Measurements from ENCODE around the gene PMPCA.

Gene PMPCA

DNA sequence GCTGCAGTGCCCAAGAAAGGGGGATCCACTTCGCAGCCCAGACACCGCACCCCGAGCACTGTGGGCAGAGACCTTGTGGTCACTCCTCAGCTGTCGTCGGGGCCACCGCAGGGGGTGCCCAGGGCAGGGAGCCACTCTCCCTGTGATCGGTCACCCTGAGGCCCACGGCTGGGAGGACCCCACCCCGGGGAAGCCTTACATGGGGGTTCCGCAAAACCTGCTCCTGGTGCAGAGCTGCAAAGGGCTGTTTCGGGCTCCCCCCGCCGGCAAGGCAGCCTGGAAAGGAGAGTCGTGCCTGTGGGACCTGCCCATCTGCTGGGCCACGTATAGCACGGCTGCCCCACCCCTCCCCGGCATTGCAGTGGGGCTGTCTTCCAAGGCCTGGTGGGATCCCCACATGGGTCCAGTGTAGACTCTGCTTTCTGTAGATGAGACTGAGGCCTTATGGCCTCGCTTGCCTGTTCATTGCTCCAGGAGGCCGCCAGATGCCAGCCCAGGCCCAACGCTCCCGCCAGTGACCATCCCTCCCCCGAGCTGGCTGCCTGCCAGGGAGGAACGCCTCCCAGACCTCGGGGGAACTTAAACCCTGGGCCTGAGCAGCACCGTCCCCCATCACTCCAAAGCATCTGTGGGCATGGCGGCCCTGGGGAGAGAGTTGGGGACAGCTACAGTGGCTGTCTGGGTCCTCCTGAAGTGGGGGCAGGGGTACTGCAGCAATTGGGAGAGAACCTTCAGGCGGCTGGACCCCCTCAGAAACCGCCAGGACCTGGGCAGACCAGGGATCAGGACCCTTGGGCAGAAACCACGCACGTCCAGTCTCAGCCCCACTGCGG lies 45.3 kb upstream of the PMPCA start:
- no peak overlapping the region for H3K4me2 ChIP-seq (ENCODE audit: low read length)
- H3K9me3 ChIP-seq (ENCODE audit: low read length) = no peaks in the 10 kb centered on the region
- TF ChIP-seq, protein P1, sequence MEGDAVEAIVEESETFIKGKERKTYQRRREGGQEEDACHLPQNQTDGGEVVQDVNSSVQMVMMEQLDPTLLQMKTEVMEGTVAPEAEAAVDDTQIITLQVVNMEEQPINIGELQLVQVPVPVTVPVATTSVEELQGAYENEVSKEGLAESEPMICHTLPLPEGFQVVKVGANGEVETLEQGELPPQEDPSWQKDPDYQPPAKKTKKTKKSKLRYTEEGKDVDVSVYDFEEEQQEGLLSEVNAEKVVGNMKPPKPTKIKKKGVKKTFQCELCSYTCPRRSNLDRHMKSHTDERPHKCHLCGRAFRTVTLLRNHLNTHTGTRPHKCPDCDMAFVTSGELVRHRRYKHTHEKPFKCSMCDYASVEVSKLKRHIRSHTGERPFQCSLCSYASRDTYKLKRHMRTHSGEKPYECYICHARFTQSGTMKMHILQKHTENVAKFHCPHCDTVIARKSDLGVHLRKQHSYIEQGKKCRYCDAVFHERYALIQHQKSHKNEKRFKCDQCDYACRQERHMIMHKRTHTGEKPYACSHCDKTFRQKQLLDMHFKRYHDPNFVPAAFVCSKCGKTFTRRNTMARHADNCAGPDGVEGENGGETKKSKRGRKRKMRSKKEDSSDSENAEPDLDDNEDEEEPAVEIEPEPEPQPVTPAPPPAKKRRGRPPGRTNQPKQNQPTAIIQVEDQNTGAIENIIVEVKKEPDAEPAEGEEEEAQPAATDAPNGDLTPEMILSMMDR (IDR thresholded peaks at IDR 0.05; ENCODE audit: low read length) = no peak
- TF ChIP-seq EZH2 (IDR thresholded peaks at IDR 0.05; ENCODE audit: borderline replicate concordance, low read length) = no peak
- no peaks in the 10 kb centered on the region for H3F3A ChIP-seq (ENCODE audit: insufficient read depth, low read length)
- H3K27me3 ChIP-seq (ENCODE audit: insufficient read depth, low read length) = peaks cover 1% of the 10 kb centered on the region; the same call in 1 of the 2 replicates
- no peaks in the 10 kb centered on the region; the same call in 1 of the 2 replicates for H3K36me3 ChIP-seq (ENCODE audit: insufficient read depth, low read length)
- no peaks in the 10 kb centered on the region for H3K9me2 ChIP-seq (ENCODE audit: low read depth, low read length)
- H3K4me3 ChIP-seq (ENCODE audit: low read depth, low read length, poor library complexity, severe bottlenecking) = no peak overlapping the region
- no peak overlapping the region for H3K27ac ChIP-seq (ENCODE audit: low read depth, low read length, poor library complexity, severe bottlenecking)
- H4K20me1 ChIP-seq (ENCODE audit: insufficient read depth, low read length) = no peaks in the 10 kb centered on the region
- H3K4me1 ChIP-seq (ENCODE audit: insufficient read depth, low read length, severe bottlenecking) = peaks cover 11% of the 10 kb centered on the region
- no peak overlapping the region for H2AFZ ChIP-seq (ENCODE audit: low read length)
- H3K79me2 ChIP-seq (ENCODE audit: insufficient read depth, low read length) = no peaks in the 10 kb centered on the region
- no peak overlapping the region for H3K9ac ChIP-seq (ENCODE audit: low read length)

DNA sequence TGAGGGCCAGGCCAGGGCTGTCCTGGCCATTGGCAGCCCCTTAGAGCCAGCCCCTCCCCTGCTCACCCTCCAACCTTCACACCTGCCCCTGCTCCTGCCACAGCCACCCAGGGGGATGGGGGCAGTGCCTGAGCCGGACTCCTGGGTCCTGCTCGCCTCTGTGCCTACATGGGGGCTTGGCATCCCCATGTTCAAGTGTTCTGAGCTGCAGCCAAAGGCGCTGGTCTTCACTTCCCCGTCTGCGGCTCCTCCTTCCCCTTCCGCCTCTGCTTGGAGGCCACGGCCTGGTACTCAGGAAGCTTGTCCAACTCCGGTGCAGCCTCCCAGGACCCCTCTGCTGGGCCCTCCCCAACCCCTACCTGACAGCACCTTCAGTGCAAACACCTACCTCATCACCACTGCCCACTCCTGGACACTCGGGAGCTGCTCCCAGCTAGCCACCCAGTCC lies 44.7 kb upstream of the PMPCA start:
- Histone ChIP-seq H3K9me2 (ENCODE audit: low read depth, low read length) (no peaks in the 10 kb centered on the region), H3K4me1 (ENCODE audit: insufficient read depth, low read length, severe bottlenecking) (peaks cover 11% of the 10 kb centered on the region), H3K27me3 (ENCODE audit: insufficient read depth, low read length) (peaks cover 8% of the 10 kb centered on the region; the same call in 1 of the 2 replicates), H4K20me1 (ENCODE audit: insufficient read depth, low read length) (no peaks in the 10 kb centered on the region), H2AFZ (ENCODE audit: low read length) (no peak overlapping the region), H3F3A (ENCODE audit: insufficient read depth, low read length) (no peaks in the 10 kb centered on the region), H3K36me3 (ENCODE audit: insufficient read depth, low read length) (no peaks in the 10 kb centered on the region; the same call in 1 of the 2 replicates), H3K4me2 (ENCODE audit: low read length) (no peak overlapping the region), H3K9me3 (ENCODE audit: low read length) (no peaks in the 10 kb centered on the region), H3K27ac (ENCODE audit: low read depth, low read length, poor library complexity, severe bottlenecking) (no peak overlapping the region), H3K79me2 (ENCODE audit: insufficient read depth, low read length) (no peaks in the 10 kb centered on the region), H3K9ac (ENCODE audit: low read length) (no peak overlapping the region), H3K4me3 (ENCODE audit: low read depth, low read length, poor library complexity, severe bottlenecking) (no peak overlapping the region)
- TF ChIP-seq, protein P1 (IDR thresholded peaks at IDR 0.05; ENCODE audit: low read length) = no peak
- no peak for TF ChIP-seq EZH2 (IDR thresholded peaks at IDR 0.05; ENCODE audit: borderline replicate concordance, low read length)

DNA sequence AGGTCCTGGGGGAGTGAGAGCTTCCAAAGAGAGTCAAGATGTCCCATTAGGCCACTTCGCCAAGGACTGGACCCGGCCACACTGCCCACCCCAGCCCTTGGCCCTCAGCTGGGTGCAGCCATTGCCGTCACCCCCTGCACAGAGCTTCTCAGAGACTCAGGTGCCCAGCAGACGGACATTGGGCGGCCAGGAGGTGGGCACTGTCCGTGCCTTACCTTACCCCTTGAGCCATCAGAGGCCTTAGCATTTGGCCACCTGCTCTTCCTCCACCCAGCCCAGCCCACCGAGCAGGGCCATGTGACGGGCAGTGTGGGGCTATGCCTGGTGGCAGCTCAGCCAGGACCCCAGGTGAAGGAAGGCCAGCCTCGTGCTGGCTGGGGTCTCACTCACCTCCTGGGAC lies 43.6 kb upstream of the PMPCA start:
- TF ChIP-seq, protein P1 (IDR thresholded peaks at IDR 0.05; ENCODE audit: low read length) = no peak
- TF ChIP-seq EZH2 (IDR thresholded peaks at IDR 0.05; ENCODE audit: borderline replicate concordance, low read length) = no peak
- Histone ChIP-seq H2AFZ (ENCODE audit: low read length) (no peak overlapping the region), H3K79me2 (ENCODE audit: insufficient read depth, low read length) (no peaks in the 10 kb centered on the region), H3K4me3 (ENCODE audit: low read depth, low read length, poor library complexity, severe bottlenecking) (no peak overlapping the region), H3K4me1 (ENCODE audit: insufficient read depth, low read length, severe bottlenecking) (peaks cover 11% of the 10 kb centered on the region), H3K27me3 (ENCODE audit: insufficient read depth, low read length) (peaks cover 10% of the 10 kb centered on the region; the same call in 1 of the 2 replicates), H3F3A (ENCODE audit: insufficient read depth, low read length) (no peaks in the 10 kb centered on the region), H3K36me3 (ENCODE audit: insufficient read depth, low read length) (no peaks in the 10 kb centered on the region; the same call in 1 of the 2 replicates), H3K9ac (ENCODE audit: low read length) (no peak overlapping the region), H3K9me2 (ENCODE audit: low read depth, low read length) (no peaks in the 10 kb centered on the region), H3K4me2 (ENCODE audit: low read length) (no peak overlapping the region), H3K9me3 (ENCODE audit: low read length) (no peaks in the 10 kb centered on the region), H3K27ac (ENCODE audit: low read depth, low read length, poor library complexity, severe bottlenecking) (no peak overlapping the region), H4K20me1 (ENCODE audit: insufficient read depth, low read length) (no peaks in the 10 kb centered on the region)

All from OCI-LY1 (cell line).